ENCODE measurements around the gene CHRDL2.
A peak's percentile ranks its signal among the peaks of the same experiment; 100 is the strongest.
"Not testable (repeated sequence)": the region's sequence is repeated elsewhere in the genome, so short reads cannot be mapped to it uniquely, and the experiment has no call there.

The CHRDL2 gene, protein sequence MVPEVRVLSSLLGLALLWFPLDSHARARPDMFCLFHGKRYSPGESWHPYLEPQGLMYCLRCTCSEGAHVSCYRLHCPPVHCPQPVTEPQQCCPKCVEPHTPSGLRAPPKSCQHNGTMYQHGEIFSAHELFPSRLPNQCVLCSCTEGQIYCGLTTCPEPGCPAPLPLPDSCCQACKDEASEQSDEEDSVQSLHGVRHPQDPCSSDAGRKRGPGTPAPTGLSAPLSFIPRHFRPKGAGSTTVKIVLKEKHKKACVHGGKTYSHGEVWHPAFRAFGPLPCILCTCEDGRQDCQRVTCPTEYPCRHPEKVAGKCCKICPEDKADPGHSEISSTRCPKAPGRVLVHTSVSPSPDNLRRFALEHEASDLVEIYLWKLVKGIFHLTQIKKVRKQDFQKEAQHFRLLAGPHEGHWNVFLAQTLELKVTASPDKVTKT

DNA sequence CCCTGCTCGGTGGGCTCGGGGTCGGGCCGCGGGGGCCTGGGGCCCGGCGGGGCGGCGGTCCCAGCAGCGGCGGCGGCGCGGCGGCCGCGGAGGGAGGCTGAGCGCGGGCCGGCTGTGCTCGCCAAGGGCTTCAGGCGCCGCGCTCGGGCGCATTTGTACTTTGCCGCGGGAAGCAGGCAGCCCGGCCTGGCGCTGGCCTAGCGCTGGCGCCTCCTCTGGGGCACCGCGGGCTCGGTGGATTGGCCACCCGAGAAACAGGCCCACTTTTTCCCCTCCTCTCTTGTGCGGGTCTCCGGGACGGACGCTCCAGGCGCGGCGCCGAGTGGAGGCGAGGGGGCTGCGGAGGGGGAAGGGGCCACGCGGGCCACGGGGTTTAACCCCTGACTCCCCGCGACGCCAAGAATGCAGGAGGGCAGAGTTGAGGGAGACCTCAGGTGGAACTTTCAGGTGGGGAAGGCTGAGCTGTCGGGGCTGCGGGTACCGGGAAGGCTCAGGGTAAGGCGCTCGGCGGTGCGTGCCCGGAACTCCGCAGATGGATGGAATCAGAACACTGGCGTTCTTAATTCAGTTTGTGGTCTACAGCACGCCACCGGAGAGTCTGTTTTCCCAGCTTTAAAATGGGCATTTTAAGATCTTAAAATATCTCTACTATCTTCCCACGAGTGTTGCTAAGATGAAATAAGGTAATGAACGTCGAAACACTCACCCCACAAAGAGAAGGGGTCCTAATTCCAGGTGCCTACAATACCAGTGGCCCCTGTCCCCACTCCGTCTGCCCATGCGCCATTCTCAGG is at the start of gene CHRDL2:
Gene CHRDL2 (minus strand): TSS at position 126 of the 794 bp plus-strand sequence. CDS start 538 bp downstream, outside the sequence.
- DNase-seq, result no peak

DNA sequence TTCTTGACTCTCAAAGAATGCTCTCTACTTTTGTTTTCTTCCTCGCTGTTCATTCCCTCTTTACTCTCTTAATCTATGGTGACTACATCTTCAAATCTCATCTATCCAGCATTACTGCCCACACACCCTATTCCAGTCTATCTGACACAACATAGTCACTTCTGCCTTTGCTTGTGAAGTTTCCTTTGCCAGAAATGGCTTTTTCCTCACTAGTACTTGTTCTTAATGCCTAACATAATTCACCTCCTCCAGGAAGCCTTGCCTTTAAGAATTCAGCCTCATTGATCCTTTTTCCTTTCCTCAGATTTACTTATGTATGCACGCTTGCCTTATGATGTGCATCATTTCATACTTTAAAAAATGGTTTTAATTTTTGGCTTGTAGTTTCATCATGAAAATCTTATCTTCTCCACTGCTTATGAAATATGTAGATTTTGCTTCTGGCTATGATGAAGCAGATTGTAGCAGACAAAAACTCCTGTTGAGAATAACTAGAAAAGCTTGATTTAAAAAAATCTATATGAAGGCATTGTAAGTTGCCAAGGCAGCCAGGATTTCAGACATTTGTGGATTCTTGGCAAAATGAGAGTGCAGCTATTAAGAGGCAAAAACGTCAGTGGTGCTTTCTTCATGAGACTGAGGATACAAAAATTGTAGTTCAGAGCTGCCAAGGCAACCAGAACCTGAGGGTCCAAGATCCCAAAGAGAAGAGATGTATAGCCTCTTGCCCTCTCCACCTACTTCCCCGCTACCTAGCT is 49.2 kb upstream of the CHRDL2 start:
- DNase-seq, result no peak

DNA sequence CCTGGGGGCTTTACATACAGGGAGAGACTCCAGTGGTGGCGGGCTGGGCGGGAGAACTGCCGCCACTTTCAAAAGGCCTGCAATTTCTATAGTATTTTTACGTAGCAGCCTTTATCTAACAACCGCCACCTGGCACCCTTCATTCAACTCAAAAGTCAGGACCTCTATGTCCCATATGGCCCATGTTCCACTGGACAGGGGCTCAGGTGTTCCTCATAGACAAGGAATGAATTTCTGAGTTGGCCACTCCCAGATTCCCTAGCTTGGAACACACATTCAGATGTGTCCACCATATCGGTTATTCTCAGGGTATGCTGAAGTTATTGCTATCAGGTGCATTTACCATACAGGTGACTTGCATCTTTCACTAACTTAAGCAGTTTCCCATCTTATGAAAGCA is 47.4 kb upstream of the CHRDL2 start:
- DNase-seq, result no peak

DNA sequence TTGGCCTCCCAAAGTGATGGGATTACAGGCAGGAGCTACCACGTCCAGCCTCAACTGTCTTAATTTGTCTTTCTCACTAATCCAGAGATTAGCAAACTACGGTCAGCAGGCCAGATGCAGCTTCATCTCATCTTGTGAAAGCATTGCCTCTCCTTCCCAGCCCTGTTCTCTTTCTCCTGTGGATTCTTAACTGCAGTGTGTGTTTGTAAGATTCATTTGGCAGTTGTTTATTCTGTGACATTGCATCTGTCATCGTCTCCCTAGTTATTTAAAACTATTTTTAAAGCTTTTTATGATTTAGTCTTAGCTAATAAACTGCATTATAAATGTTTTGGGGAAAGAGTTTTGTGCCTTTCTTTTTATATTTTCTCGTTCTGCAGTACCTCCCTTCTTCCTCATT is 46.7 kb upstream of the CHRDL2 start:
- no peak for DNase-seq

DNA sequence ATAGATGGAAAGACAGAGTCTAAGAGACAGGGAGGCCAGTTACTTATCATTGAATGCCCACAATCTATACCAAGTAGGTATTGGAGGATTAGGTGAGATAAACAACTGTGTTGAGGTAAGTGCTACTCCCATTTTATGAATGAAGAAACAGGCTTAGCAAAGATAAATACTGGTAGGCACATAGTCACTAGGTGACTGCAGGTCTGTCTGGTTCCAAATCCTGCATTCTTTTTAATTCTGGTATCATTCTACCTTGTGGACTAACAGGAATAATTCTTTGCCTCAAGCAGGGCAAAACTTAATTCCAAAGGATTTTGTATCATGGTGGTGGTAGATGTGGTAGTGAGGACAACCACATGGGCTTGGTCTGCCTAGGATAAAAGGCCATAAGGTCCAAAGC is 45.8 kb upstream of the CHRDL2 start:
- DNase-seq, result no peak

DNA sequence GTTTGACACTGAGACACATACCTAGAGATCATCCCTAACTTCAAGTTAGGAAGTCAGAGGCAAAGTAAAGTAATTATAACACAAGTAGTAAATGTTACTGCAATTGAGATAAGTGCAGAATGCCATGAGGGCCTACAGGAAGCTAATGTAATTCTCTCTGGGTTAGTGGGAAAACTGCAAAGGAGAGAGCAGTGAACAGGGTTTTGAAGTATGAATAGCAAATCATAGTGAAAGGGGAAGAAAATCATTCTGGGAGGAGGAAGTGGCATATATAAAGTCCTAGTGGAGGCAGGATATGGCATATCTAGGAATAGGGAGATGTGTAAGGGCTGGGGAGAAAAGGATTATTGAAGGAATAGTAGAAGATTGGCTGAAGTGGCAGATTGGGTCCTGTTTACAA is 45.3 kb upstream of the CHRDL2 start:
- DNase-seq, result no peak

DNA sequence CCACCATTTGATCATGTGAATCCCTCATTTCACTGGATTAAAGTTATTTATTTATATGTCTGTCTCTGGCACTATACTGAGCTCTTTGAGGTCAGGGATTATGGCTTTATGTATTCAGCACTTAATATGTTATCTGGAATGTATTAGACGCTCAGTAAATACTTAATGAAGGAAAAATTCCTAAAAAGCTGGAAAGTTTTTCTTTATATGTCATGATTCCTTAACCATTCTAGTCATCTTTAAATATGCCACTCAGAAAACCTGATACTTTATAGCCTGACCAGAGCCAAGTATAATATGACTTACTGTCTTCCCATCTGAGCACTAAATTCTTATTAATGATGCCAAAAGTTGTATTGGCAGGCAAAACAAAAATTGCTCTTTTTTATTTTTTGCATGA is 44.5 kb upstream of the CHRDL2 start:
- no peak for DNase-seq

DNA sequence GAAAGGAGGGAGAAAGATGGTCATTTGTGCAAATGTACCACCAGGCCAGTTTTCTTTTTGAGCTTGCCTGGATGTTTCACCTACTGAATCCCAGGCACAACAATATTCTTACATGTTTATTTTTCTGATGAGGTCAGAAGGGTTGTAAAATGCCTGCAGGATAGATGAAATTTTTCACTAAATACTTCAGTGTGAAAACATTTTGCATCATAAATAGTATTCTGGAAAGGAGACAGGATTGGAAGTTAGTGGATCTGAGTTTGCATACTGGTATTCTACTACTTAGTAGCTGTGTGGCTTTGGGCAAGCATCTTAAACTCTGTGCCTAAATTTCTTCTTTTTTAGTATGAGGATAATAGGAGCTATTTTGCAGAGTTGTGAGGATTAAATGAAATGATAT is 42.2 kb upstream of the CHRDL2 start:
- no peak for DNase-seq

DNA sequence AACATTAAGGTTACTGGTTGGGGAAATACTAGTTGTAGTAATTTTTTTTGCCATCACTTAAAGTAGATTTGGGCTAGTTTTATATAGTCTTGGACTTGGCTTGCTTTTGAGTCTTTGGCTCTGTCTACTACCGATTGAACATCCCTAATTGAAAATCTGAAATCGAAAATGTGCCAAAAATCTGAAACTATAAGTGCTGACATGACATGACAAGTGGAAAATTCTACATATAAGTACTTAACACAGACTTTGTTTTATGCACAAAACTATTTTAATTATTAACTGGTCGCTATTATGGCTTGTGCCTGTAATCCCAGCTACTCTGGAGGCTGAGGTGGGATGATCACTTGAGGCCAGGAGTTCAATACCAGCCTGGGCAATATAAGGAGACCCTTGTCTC is 39.9 kb upstream of the CHRDL2 start:
- no peak for DNase-seq

DNA sequence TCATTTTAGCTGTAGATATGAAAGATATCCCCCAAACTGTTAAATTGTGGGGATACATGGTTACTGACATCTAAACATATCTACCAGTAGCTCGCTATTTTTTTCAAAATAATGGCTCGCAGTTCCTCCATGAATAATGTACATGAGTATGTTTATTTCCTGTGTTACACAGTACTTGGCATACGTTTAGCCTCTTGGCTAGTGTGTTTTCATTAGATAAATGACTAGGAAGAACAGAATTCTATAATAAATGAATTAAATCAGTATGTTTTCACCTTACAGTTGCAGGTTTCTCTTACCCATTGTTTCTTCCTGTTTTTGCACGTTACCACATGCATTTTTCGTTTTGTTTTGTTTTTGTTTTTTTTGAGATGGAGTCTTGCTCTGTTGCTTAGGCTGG is 39.2 kb upstream of the CHRDL2 start:
- DNase-seq, result no peak

DNA sequence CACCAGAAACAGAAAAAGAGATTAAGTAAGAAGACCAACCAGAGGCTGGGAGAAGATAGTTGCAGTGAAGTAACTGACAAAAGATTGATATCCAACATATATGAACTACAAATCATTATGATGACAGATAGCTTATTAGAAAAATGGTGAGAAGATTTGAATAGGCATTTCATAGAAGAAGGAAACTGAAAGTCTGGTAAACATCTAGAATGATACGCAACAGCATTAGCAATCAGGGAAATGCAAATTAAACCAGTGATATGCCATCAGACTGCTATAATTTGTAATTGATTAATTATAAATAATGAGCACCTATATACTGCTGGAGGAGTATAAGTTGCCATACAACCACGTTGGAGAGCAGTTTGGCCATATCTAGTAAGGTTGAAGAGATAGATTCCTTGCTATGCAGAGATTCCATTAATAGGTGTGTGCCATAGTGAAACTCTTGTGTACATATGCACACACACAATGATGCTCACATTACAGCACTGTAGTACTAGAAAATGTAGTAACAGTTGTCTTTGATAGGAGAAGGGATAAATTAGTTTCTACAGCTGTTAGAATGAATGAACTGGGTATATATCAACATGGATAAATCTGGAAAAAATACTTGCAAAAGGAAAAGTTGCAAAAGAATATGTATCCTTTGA is 38.0 kb upstream of the CHRDL2 start:
- no peak for DNase-seq

DNA sequence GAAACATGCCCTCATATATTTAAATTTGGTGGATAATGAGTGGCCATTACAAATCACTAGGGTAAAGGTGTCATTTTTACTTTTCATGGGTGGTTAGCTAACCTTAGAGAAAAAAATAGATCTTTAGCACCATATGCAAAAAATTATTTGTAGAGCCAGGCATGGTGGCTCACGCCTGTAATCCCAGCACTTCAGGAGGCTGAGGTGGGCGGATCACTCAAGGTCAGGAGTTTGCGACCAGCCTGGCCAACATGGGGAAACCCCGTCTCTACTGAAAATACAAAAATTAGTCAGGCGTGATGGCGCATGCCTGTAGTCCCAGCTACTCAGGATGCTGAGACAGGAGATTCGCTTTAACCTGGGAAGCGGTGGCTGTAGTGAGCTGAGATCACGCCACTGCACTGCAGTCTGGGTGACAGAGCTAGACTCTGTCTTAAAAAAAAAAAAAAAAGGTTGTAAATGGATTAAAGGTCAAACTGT is 37.0 kb upstream of the CHRDL2 start:
- DNase-seq, result not testable (repeated sequence)

DNA sequence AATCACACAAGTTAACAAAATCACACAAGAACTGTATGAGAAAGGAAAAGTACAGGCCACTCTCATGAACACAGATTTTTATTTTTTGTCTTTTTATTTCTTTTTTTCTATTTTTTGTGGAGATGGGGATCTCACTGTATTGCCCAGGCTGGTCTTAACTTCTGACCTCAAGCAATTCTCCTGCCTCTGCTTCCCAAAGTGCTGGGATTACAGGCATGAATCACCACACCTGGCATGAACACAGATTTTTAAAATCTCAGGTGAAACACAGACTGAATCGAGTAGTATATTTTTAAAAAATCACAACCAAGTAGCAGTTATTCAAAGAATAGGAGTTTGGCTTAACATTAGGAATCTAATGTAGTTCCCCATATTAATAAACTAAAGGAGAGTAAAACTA is 35.7 kb upstream of the CHRDL2 start:
- no peak for DNase-seq

DNA sequence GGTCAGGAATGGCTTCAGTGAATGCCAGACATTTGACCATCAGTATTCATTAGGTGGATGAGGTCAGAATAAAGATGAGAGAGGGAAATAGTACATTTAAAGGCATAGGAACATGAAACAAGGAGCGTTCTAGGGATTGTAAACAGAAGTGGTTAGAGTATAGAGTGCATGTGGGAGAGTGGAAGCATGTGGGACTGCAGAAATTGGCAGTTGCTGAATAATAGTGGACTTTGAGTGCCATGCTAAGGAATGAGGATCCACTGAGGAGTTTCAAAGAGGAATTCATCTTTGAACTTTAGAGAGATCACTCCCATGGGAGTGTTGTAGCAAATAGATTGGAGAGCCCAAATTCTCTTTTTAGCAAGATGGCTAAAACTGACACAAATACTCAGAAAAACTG is 25.3 kb upstream of the CHRDL2 start:
- DNase-seq, result no peak

DNA sequence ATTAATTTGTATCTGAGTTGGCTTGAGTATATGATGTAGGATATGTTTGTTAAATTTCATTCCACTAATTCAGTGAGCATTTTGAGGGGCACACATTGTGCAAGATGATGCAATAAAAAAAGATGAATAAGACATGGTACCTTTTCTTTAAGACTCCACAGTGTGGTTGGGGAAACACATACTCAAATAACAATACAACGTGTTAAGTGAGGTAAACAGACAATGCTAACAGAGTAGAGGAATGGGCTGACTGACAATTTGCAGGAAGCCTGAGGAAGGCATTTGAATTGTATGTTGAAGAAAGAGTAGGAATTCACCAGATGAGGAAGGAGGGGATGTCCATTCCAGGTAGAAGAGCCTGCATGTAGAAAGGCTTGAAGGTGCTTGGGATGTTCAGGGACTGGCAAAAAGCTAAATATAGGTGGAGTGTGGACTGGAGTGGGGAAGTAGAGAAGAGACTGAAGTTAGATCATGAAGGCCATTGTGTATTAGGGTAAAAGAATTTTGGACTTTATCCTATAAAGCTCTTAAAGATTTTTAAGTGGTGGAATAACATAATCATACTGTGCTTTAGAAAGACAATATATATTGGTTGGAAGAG is 24.3 kb upstream of the CHRDL2 start:
- DNase-seq, result no peak

DNA sequence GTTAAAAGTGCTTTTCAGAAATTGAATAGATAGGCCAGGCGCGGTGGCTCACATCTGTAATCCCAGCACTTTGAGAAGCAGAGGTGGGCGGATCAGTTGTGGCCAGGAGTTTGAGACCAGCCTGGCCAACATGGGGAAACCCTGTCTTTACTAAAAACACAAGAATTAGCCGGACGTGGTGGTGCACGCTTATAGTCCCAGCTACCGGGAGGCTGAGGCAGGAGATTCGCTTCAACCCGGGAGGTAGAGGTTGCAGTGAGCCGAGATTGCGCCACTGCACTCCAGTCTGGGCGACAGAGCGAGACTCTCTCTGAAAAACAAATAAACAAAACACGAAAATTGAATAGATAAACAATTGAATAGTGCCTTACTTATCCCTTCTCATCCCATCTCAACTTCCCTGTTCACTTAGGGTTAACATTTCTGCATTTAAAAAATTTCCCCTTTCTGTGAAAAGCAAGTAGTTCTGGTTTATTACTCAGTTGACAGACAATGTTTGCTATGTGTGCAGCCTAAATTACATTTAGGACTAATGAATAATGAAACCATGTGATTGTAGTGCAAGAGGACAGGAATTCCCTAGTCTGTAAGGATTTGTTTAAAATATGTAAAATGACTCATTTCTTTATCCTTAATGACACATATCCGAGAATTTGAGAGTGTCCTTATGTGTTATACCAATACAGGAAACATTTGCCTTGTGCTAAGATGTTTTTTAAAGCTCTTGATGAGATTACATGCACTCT is 23.5 kb upstream of the CHRDL2 start:
- no peak for DNase-seq

DNA sequence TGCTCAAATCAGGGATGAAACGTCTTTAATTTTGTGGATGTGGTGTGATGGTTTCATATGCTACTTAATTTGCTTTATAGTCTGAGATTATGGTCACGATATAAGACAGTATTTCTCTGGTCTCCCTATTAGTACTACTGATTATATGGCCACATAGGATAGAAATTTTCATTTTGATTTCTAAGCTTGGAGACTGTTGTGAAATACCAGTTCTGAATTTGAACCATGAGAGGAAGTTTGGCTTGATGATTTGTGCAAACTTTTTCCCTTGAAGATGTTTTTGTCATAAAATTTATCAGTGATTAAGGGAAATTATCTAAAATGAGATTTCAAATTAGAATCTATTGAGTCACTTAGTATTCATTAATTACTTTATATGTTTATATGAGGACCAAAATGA is 20.1 kb upstream of the CHRDL2 start:
- DNase-seq, result no peak

DNA sequence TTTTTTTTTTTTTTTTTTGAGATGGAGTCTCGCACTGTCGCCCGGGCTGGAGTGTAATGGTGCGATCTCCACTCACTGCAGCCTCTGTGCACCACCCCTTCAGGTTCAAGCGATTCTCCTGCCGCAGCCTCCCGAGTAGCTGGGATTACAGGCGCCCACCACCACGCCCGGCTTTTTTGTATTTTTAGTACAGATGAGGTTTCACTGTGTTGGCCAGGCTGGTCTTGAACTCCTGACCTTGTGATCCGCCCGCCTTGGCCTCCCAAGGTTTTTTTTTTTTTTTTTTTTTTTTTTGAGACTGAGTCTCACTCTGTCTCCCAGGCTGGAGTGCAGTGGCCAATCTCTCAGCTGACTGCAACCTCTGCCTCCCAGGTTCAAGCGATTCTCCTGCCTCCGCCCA is 19.4 kb upstream of the CHRDL2 start:
- not testable (repeated sequence) for DNase-seq

DNA sequence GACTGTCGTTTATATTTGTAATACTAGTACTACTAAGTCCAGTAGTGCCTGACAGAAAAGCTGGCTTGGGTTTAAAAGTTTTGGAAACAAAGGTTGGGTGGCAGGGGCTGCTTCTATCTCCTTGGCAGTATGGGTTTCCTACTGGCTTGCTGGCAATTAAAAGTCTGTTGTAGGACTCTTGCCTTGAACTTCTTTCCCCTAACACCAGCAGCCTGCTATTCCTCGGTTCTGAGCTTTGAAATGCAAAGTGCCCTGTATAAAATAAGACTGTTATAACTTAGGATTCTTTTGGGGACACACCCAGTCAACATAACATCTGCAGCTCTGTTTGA is 18.7 kb upstream of the CHRDL2 start:
- DNase-seq, result no peak

DNA sequence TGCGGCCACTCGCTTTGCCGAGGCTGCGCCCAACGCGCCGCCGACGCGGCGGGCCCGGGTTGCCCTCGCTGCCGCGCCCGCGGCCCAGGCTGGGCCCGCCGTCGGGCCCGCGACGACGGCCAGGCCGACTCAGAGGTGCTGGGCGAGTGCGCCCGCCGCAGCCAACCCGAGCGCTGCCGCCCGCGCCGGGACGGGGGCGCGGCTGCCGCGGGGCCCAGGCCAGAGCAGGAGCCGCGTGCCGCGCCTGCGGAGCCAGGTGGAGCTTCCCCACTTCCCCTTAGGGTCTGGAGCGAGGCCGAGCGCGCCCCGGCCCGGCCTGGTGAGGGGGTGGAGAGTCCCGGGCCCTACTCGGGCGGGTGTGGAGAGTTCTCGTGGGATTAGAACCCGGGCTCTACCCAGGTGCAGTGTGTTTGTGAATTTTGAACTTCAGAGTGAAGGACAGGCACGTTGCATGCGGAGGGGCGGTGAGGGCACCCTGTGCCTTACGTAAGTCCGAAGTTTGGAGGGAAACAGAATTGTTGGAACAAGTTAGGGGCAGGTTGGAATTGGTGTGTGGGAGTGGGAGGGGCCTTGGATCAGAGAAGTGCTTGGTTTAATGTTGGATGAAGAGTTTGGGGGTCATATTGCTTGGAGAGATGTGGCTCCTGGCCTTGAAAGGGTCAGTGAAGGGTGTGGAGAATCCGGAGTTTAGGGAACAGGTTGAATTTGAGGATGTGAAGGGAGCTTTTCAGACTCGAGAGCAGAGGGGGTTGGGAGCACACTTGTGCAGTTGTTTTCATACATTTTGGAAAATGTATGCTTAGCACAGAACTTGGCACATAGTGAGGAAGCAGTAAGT is 18.1 kb upstream of the CHRDL2 start:
- DNase-seq, result peak; percentile 81
